HG03280 (cell line): ENCODE measurements around the gene VIT.

Experiments
- ATAC-seq: cut with Tn5 transposase; IDR thresholded peaks from one replicate; pipeline ENCODE4 v1.9.1; 2021; ENCODE audit warnings: mild to moderate bottlenecking, moderate library complexity; ENCODE audit not compliant: unreplicated experiment

Gene VIT

GRCh38 chr2:36708041-36708741 lies 11.7 kb downstream of the VIT start:
- ATAC-seq = no peak

GRCh38 chr2:36710858-36711515 lies 14.5 kb downstream of the VIT start:
- ATAC-seq = no peak

GRCh38 chr2:36711741-36712314 lies 15.3 kb downstream of the VIT start:
- no peak for ATAC-seq

GRCh38 chr2:36713310-36713709 lies 16.8 kb downstream of the VIT start:
- ATAC-seq = no peak

GRCh38 chr2:36716111-36716510 lies 19.6 kb downstream of the VIT start:
- no peak for ATAC-seq

GRCh38 chr2:36717603-36718266 lies 21.2 kb downstream of the VIT start:
- no peak for ATAC-seq

GRCh38 chr2:36727550-36727949 lies 31.0 kb downstream of the VIT start:
- no peak for ATAC-seq

GRCh38 chr2:36729067-36729466 lies 32.6 kb downstream of the VIT start:
- no peak for ATAC-seq

- ATAC-seq = no peak
Measured at GRCh38 chr2:36731941-36732672, 35.6 kb downstream of the VIT start.

- ATAC-seq = no peak
Measured at GRCh38 chr2:36732673-36733036, 36.1 kb downstream of the VIT start.

- no peak for ATAC-seq
Measured at GRCh38 chr2:36733215-36733614, 36.7 kb downstream of the VIT start.

- no peak for ATAC-seq
Measured at GRCh38 chr2:36734304-36734703, 37.8 kb downstream of the VIT start.

GRCh38 chr2:36737131-36737750 lies 40.7 kb downstream of the VIT start:
- no peak for ATAC-seq

GRCh38 chr2:36740061-36740460 lies 43.6 kb downstream of the VIT start:
- ATAC-seq = no peak

GRCh38 chr2:36741188-36741837 lies 44.8 kb downstream of the VIT start:
- ATAC-seq = no peak

GRCh38 chr2:36743954-36744353 lies 47.4 kb downstream of the VIT start:
- no peak for ATAC-seq

GRCh38 chr2:36748166-36748565 lies 51.7 kb downstream of the VIT start:
- ATAC-seq = no peak

- no peak for ATAC-seq
Measured at GRCh38 chr2:36750101-36750500, 53.6 kb downstream of the VIT start.

GRCh38 chr2:36753706-36754221 lies 57.3 kb downstream of the VIT start:
- no peak for ATAC-seq

- ATAC-seq = no peak
Measured at GRCh38 chr2:36754578-36754977, 58.1 kb downstream of the VIT start.
